Body of pancreas (tissue), 4 donors: ENCODE results near the gene HSFX2. TPM values are rescaled to one million over a fixed set of nuclear protein-coding genes. Genes with fewer than 3 reads are reported as not detected.
"Not testable (repeated sequence)": the region's sequence is repeated elsewhere in the genome, so short reads cannot be mapped to it uniquely, and the experiment has no call there.

Experiments used
- ATAC-seq: fragments of 150-250 bp; one replicate; pipeline ENCODE4 v1.9.1; 2016
- DNase-seq, 4 donors: peaks; one replicate each; pipeline ENCODE4 v3.0.0-alpha.2; 2019
- H3K27ac ChIP-seq, 4 donors: fragments of 200-600 bp; sonication (generic); 1 replicate in 3 of 4; 2 replicates in 1 of 4; pipeline versions ENCODE4 v1.5.1 to v1.6.1; 2016 to 2019; ENCODE audit warnings: mild to moderate bottlenecking in 1 of 4, mixed read lengths in 1 of 4, moderate library complexity in 1 of 4
- H3K27me3 ChIP-seq, 2 donors: fragments of 200-600 bp; sonication (generic); one replicate each; pipeline ENCODE4 v1.6.0; 2016; ENCODE audit warnings: mild to moderate bottlenecking in 1 of 2
- H3K36me3 ChIP-seq, 2 donors: fragments of 200-600 bp; sonication (generic); replicated peaks in 1 of 2; 2 replicates each; pipeline ENCODE4 v1.5.1; 2016; ENCODE audit warnings: low read depth in 2 of 2; ENCODE audit not compliant: insufficient read depth in 1 of 2
- H3K4me1 ChIP-seq: fragments of 200-600 bp; sonication (generic); one replicate; pipeline ENCODE4 v1.6.0; 2016
- H3K4me3 ChIP-seq, 2 donors: fragments of 200-600 bp; sonication (generic); 1 replicate in 1 of 2; 2 replicates in 1 of 2; pipeline ENCODE4 v1.5.1; 2016 to 2019
- H3K9me3 ChIP-seq, 3 donors: fragments of 200-600 bp; sonication (generic); 1 replicate in 2 of 3; 2 replicates in 1 of 3; pipeline ENCODE4 v1.5.1; 2016
- POLR2A ChIP-seq, 3 donors: fragments of 450-650 bp; IDR thresholded peaks; one replicate each; pipeline ENCODE4 v1.6.1; 2016; ENCODE audit warnings: antibody characterized with exemption in 3 of 3, mild to moderate bottlenecking in 2 of 3
- WGBS, 2 donors: methylation state at CpG; one replicate each; pipeline ENCODE4 v1.1.5; 2017; 5-methylcytosine and 5-hydroxymethylcytosine counted together
- intact Hi-C: fragments of 100-400 bp; cut with DNase I; formaldehyde crosslinking; loops from one replicate; pipeline ENCODE4 v1.15.1; 2023
- total RNA-seq, 2 donors: library from RNA; depleted of rRNA; stranded (reverse); fragments of >200 nt; gene quantifications; one replicate each; pipeline ENCODE4 v1.1.0, GENCODE V29; 2016
- TF ChIP-seq, protein P1 (sequence below), 7 experiments: fragments of 450-650 bp in 4 of 7; fragments of 200-600 bp in 3 of 7; sonication (generic) in 3 of 7; IDR thresholded peaks; one replicate each; pipeline ENCODE4 v1.5.1; 2016 to 2019; ENCODE audit warnings: antibody characterized with exemption in 7 of 7

HSFX2 gene
- total RNA-seq, 2 donors from 2014 or later, result not detected

DNA sequence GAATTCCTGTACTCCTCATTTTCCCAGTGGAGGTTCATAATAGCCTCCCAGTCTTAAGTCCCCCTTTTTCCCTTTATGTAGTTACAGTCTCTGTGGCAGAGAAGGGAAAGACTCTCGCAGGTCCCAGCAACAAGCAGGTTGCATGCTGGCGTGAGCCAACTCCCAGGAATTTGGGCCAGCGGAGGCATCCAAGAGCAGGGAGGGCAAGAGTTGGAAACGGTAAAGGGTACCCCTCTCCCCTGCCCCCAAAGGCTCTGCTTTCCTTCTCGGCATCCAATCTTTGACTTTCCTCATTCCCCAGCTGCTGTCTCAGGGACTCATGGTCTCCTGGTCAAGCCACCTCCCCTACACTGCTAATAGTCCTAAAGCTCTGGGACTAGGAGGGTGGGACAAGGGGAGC is 15.4 kb upstream of the HSFX2 start:
- Histone ChIP-seq H3K9me3 (no peaks in the 10 kb centered on the region), H3K27ac (no peak overlapping the region), H3K27me3 (no peaks in the 10 kb centered on the region), H3K36me3 (no peaks in the 10 kb centered on the region), H3K4me3 (no peak overlapping the region), H3K4me1 (no peaks in the 10 kb centered on the region)
- TF ChIP-seq, protein P1, sequence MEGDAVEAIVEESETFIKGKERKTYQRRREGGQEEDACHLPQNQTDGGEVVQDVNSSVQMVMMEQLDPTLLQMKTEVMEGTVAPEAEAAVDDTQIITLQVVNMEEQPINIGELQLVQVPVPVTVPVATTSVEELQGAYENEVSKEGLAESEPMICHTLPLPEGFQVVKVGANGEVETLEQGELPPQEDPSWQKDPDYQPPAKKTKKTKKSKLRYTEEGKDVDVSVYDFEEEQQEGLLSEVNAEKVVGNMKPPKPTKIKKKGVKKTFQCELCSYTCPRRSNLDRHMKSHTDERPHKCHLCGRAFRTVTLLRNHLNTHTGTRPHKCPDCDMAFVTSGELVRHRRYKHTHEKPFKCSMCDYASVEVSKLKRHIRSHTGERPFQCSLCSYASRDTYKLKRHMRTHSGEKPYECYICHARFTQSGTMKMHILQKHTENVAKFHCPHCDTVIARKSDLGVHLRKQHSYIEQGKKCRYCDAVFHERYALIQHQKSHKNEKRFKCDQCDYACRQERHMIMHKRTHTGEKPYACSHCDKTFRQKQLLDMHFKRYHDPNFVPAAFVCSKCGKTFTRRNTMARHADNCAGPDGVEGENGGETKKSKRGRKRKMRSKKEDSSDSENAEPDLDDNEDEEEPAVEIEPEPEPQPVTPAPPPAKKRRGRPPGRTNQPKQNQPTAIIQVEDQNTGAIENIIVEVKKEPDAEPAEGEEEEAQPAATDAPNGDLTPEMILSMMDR (IDR thresholded peaks at IDR 0.05), result no peak
- no peak for TF ChIP-seq POLR2A (IDR thresholded peaks at IDR 0.05)
- ATAC-seq (no peak), DNase-seq (no peak)
- WGBS, 2 donors, result 94 to 97% methylated on average over 3 to 5 of the region's 5 CpGs
- intact Hi-C loops, result no loop called here

DNA sequence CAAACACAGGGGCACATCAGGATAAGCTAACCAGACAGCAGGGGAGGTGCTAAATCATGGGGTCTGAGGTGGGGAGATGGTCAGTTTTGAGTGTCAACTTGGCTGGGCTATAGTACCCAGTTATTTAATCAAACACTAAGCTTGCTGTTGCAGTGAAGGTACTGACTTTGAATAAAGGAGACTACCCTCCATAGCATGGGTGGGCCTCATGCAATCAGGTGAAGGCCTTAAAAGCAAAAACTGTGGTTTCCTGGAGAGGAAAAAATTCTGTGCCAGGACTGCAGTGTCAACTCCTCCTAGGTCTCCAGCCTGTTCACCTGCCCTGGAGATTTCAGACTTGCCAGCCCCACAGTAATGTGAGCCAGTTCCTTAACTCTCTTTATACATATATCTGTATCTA is 12.6 kb upstream of the HSFX2 start:
- Histone ChIP-seq H3K9me3 (no peaks in the 10 kb centered on the region), H3K27ac (no peak overlapping the region), H3K4me1 (no peaks in the 10 kb centered on the region), H3K27me3 (no peaks in the 10 kb centered on the region), H3K4me3 (no peak overlapping the region), H3K36me3 (no peaks in the 10 kb centered on the region)
- no peak for DNase-seq
- TF ChIP-seq POLR2A (IDR thresholded peaks at IDR 0.05), result no peak
- TF ChIP-seq, protein P1 (IDR thresholded peaks at IDR 0.05), result no peak
- intact Hi-C loops, result no loop called here
- no peak for ATAC-seq

DNA sequence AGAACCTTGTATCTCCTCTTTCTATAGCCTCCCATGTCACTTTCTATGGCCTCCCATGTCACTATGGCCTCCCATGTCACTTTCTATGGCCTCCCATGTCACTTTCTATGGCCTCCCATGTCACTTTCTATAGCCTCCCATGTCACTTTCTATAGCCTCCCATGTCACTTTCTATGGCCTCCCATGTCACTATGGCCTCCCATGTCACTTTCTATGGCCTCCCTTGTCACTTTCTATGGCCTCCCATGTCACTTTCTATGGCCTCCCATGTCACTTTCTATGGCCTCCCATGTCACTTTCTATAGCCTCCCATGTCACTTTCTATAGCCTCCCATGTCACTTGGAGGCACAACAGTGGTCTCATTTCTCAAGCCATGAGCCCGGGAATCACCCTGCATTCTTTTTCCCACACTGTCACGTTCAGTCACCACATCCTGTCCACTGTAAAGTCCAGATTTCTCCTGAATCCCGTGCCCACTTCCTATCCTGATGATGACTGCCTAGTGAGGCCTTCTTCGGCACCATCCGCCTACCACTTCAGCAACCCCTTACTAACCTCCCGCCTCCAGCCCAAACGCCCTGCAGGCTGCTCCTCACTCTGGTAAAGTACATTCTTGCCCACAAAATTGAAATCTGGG is 10.3 kb upstream of the HSFX2 start:
- H3K9me3 ChIP-seq, H3K36me3 ChIP-seq, DNase-seq, H3K4me3 ChIP-seq, H3K27me3 ChIP-seq, H3K4me1 ChIP-seq, intact Hi-C loops, H3K27ac ChIP-seq, ATAC-seq: not testable (repeated sequence)
- WGBS, 2 donors, result 97 to 98% methylated on average over 6 to 7 of the region's 7 CpGs

DNA sequence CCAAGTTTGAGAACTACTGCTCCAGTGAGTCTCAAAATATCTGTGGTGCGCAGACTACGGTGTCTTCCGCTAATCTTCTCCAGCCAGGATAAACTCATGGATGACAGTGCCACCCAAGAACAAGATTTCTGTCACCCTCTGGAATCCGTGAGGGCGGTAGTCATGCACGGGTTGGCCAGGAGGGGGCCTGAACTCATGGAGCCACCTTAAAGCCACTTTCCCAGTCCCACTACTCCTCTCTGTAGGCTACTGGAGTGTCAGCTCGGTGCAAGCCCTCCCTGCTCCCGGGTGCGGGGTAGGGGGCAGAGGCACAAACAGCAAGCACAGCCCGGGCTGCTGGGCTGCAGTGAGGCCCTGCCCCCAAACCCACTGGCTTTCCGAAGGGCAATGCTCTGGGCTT is 3.5 kb upstream of the HSFX2 start:
- H3K4me1 ChIP-seq, ATAC-seq, H3K36me3 ChIP-seq, H3K4me3 ChIP-seq, DNase-seq, H3K9me3 ChIP-seq, H3K27ac ChIP-seq, intact Hi-C loops, H3K27me3 ChIP-seq: not testable (repeated sequence)
- no CpG with 5 or more reads among the region's 11 CpGs for WGBS, 2 donors

DNA sequence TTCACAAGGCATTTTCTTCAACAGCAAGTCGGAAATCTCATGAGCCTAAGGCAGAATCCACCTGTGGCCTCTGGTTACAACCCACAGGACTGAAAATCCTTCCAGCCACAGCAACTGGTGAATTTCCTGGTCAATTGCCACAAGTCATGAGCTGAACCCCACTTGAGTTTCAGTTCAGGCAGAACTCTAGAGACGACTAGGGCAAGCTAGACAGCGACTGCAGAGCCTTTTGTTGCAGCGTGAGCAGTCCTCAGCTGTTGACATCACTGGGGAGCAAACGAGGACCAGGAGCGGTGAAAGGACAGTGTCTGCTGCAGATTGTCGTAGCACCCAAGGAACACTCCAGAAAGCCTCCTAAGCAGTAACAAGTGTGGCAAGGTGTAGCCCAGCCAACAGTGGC is 829 bp upstream of the HSFX2 start:
- H3K4me1 ChIP-seq, DNase-seq, intact Hi-C loops, ATAC-seq, H3K27me3 ChIP-seq, H3K4me3 ChIP-seq, H3K27ac ChIP-seq, H3K9me3 ChIP-seq, H3K36me3 ChIP-seq: not testable (repeated sequence)
- WGBS, 2 donors, result no CpG with 5 or more reads among the region's 7 CpGs

DNA sequence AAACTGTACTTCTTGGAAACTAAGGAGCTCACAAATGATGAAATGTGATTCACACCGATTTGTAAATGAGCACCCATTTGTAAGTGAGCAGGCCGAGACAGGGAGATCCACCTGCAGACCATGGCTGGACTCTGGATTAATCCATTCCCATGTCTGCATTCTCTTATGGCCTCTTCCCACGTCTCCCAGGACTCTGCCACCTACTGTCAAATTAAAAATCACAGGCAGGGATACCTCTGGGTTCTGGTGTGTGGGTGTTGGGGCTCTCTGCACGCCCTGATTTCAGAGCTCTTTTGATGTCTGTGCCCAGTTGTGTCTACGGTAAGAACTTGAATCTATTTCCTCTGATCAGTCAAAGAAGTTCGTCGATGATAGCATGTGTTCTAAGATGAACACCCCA is 4.1 kb downstream of the HSFX2 start:
- H3K9me3 ChIP-seq, H3K27ac ChIP-seq, DNase-seq, H3K4me3 ChIP-seq, H3K27me3 ChIP-seq, H3K4me1 ChIP-seq, ATAC-seq, H3K36me3 ChIP-seq, intact Hi-C loops: not testable (repeated sequence)
- WGBS, 2 donors, result no CpG with 5 or more reads among the region's 7 CpGs

DNA sequence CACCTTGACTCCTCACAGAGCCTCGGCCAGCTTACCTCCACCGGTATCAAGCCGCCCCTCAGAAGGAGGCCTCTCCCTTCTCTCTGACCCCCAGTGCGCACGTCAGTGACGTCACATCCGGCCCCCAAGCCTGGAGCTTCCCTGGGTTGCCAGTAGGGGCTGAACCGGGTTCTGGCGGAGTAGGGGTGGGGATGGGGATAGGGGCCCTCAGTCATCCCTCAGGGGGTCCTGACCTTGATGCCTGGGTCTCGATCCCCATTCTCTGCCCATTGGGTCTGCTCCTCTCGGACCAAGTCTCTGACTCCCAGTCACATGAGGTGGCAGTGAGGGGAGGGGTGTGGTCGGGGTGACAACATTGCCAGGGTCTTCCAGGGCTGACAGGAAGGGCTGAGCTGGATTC is 7.8 kb downstream of the HSFX2 start, which contains the start of gene MAGEA9B:
TSS of gene MAGEA9B (minus strand) at position 101 of the 400 bp plus-strand sequence. CDS start 4,280 bp downstream, outside the sequence.
- DNase-seq, intact Hi-C loops, H3K27me3 ChIP-seq, H3K4me1 ChIP-seq, H3K27ac ChIP-seq, H3K36me3 ChIP-seq, H3K4me3 ChIP-seq, ATAC-seq, H3K9me3 ChIP-seq: not testable (repeated sequence)
- no CpG with 5 or more reads among the region's 12 CpGs for WGBS, 2 donors

DNA sequence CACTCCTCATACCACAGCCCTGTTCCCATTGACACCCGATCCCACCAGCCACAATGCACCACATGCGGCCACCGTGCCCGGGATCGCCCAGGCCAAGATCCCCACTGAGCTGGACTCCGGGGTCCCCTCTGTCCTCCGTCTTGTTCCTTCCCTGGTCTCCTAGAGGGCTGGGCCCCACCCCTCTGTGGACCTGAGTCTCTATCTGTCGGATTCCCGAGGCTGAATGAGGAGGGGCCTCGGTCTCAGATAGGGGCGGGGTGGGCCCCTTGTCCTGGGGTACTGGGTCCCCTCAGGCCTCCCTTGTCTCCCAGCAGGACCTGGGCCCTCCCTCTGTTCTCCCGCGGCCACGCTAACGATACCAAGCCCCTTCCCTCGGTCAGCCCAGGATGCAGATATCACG is 9.5 kb downstream of the HSFX2 start:
- H3K4me1 ChIP-seq, ATAC-seq, H3K27me3 ChIP-seq, H3K27ac ChIP-seq, intact Hi-C loops, H3K9me3 ChIP-seq, DNase-seq, H3K36me3 ChIP-seq, H3K4me3 ChIP-seq: not testable (repeated sequence)
- no CpG with 5 or more reads among the region's 17 CpGs for WGBS, 2 donors

DNA sequence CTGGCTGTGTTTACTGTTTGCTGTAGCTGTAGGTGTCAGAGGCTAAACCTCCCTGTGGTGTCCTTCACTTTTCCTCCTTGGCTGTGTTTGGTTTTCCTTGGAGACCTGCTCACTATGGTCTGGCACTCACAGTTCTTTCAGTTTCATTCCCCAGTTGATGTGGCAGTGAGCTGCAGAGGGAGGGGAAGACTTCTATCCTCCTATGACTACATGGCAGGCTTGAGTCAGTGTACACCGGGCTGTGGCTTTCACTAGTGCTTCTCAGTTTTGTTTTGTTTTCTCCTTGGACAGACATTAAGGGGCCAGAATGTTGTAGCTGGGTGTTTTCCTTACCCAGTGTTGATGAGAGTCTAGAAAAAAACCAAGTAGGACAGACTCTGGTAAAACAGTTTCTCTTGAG is 21.7 kb downstream of the HSFX2 start:
- H3K9me3 ChIP-seq, intact Hi-C loops, H3K27me3 ChIP-seq, H3K27ac ChIP-seq, ATAC-seq, H3K4me3 ChIP-seq, H3K4me1 ChIP-seq, DNase-seq, H3K36me3 ChIP-seq: not testable (repeated sequence)
- WGBS, 2 donors, result no CpG with 5 or more reads among the region's 1 CpG
